CD4-positive, alpha-beta T cell treated with Interleukin-15 for 1 hour (primary cell): ENCODE data around the gene TMEM37.
A peak's percentile ranks its signal among the peaks of the same experiment; 100 is the strongest.

Experiments
- DNase-seq: peaks from one replicate; pipeline ENCODE4 v3.0.0-alpha.2; 2020

TMEM37 gene

DNA sequence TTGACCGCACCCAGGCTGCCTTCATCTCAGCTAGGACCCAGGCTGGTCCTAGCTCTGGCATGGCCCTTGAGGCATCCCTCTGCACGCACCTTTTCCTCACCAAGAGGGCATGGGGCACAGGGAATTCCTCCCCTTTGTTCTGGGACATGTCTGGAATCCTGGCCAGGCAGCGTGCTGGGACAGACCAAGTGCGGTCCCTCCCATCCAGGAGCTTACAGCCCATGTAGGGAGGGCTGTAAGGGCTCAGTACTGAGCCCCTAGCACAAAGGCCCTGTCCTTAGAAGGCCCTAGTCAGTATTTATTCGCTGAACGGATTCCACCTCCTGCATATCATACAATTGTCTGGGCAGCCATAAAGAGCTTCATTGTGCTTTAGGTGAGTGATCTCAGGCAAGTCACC is 3.0 kb downstream of the TMEM37 start:
- no peak for DNase-seq

- no peak for DNase-seq
Observed at GRCh38 chr2:119435081-119435952, 3.7 kb downstream of the TMEM37 start.

- DNase-seq, result no peak
Observed at GRCh38 chr2:119435953-119436297, 4.3 kb downstream of the TMEM37 start.

- DNase-seq, result no peak
Observed at GRCh38 chr2:119436993-119437772, 5.5 kb downstream of the TMEM37 start.

DNA sequence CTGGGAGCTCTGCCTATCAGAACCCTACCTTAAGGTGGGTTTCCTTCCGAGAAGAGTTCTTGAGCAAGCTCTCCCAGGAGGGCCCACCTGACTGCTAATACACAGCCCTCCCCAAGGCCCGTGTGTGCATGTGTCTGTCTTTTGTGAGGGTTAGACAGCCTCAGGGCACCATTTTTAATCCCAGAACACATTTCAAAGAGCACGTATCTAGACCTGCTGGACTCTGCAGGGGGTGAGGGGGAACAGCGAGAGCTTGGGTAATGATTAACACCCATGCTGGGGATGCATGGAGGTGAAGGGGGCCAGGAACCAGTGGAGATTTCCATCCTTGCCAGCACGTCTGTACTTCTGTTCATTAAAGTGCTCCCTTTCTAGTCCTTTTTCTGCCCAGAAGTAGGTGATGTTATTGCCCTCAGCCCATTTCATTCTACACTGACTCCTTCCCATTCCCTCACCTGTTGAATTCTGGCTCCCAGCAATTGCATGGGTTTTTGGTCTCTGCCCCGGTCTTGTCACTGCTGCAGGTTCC is 6.5 kb downstream of the TMEM37 start:
- no peak for DNase-seq

- no peak for DNase-seq
Observed at GRCh38 chr2:119438726-119439284, 7.2 kb downstream of the TMEM37 start.

DNA sequence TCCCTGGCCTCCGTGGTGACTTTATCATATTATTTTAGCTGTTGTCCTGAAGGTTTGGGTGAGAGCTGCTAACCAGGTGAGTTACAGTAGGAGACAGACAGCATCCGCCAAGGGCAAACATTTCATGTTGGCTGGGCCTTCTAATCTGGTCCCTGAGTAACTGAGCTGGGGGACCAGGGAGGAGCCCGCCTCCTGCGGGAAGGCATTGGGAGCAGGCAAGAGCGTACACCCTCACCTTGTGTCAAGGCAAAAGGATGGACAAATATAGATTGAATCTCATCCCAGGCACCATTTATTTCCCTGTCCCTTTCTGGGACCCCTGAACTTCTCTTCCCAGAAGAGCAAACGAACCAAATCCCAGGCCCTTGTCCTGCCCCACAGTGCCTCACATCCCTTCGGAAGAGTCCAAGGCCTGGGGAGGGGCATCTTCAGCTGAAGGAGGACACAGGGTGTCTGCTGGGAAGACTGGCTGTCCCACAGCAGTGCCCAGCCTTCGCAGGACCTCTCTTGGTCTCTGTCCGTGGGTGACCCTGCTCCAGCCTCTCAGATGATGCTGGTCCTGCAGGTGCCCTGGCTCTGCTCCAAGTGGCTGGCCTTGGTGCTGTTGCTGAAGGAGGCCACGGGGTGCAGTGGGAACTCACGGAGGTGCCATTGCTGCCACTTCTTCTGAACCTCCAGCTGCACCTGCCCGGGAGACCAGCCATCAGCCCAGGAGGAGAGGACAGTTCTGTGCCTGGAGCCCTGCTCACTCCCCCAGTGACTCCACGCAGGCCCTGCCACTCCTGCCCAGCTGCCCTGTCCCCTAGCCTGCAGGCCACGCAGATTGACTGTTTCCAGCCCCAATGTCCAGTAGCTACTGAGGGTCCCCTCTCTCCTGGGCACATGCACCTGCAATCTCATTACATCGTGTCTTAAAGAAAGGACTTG is 8.2 kb downstream of the TMEM37 start:
- no peak for DNase-seq

DNA sequence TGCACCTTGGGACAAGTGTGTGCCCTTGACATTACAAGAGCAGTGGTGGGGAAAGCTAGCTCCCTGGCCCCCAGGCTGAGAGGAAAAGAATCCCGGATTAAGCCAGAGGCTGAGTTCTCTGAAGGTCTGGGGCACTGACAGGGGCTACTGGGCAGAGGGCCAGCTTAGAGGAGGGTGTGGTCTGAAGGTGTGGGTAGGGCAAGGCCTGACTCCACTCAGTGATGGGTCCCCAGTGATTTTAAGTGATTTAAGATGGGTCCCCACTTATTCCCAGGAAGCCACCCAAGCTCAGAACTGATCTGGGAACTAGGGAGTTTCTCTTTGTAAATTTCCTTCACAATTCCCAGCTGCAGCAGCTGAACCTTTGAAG is 8.8 kb downstream of the TMEM37 start:
- DNase-seq, result no peak

DNA sequence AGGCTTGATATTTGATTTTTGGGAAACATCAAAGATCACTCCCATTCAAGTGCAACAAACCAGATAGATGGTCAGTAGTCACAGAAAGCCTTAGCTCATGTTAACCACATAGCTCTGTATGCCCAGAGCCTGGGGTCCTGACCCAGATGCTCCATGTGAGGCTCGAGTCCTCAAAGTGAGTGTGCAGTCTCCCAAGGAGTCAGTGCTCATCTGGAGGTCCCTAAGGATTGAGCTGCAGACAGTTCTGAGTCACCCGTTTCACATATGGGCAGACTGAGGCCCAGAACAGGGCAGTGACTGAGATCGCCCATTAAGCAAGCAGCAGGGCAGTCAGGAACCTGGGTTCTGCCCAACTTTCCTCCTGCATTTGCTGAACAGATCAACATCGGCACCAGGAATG is 9.2 kb downstream of the TMEM37 start:
- DNase-seq, result peak; percentile 2

DNA sequence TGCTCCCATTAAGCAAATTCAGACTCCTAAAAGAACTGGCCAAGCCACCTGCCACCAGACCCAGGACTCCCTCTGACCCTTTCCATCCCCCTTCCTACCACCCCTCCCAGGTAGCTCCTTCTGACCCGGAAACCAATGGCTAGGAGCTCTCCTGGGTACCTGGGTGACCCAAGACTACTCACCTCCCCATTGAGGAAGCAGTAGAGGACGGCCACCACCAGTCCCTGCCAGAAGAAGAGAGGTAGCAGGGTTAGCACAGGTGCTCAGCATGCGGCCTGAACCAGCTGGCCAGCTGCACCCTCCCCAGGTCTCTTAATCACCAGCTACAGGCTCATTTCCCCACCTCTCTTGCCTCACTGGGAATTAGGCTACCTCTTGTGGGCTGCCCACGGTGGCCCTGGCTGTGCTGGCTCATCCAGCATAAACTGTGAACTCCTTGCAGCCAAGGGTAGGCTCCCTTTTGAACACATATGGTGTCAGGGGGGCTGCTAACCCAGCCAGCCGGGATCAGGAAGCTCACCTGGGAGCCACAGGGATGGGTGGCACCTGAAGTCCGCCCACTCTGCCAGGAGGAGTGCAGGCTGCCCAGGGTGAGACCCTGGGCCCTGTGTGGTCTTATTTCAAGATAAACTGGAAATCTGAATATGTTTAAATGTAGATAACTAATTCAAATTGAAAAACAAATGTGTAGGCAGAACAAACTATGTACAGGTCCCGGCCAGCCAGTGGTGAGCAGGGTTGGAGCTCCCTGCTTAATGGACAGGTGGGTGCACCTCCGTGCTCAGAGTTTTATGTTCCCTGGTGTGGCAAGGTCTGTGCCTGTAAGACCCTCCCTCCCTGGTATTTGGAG is 9.9 kb downstream of the TMEM37 start:
- peak; percentile 10 for DNase-seq

DNA sequence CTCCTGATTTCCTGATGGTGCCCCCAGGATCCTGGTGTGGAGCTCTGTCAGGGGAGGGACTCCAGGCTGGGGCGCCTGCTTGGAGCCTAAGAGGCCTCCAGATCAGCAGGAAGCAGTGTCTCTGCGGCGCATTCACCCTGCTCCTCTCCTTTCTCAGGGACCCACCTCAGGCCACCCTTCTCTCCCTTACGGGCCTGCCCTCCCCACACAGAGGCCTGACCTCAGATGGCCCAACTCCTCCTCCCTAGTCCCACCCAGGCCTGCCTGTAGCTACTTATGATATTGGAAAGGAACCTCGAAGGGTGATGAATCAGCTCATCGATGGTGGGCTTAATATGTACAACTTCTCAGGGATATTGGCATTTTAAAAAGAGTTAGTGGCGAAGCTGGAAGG is 10.6 kb downstream of the TMEM37 start:
- no peak for DNase-seq

DNA sequence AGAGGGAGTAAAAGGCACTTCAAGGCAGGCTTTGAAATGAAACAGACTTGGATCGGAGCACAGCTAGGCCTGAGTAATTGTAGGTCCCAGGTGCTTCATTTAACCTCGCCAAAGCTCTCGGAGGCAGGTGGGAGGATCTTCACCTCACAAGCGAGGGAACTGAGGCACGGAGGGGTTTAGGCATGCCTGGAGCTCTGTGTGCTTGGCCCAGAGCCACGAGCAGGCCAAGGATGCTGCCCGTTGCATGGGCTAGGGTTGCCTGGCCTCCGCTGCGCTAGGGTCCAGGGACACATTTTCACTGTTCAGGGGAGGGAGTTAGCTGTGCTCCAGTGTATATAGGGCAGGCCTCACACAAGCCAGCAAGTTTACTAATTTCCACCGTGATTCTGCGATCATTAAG is 11.2 kb downstream of the TMEM37 start:
- peak; percentile 7 for DNase-seq

DNA sequence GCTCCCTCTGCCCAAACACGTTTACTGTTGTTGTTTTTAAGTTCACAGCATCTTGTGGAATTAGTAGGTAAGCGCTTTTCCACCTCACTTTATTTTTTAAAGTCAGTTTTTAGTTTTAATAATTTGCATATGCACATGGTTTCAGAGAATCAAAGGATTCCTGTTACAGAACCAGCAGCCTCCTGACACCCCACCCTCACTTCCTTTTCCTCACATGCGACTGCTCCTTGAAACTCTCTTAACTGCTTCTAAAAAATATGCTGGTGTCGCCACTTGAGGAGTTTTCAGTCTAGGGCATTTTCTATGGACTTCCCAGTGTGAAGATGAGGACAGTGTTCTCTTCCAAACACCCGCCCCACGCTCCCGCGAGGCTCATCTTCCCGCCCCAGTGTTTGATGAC is 14.4 kb downstream of the TMEM37 start:
- DNase-seq, result no peak

- DNase-seq, result no peak
Observed at GRCh38 chr2:119448427-119449141, 16.9 kb downstream of the TMEM37 start.

DNA sequence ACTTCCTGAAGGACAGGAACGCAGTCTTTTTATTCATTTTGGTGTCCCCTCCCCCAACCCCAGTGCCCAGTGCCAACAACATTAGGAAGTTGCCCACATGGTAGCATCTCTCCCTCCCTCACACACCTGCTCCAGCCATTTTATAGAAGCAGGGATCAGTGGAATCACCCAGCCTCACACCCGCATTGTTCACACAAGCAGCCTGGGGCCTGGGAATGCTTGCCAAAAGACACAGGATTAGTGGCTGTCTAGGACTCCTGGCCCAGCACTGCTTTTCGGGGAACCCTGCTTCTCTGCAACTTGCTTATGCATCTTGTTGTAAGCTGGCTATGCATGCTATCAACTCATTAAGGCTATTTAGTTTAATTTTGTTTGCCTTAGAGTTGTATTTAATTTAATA is 17.9 kb downstream of the TMEM37 start:
- no peak for DNase-seq

GRCh38 chr2:119451336-119452050 is 19.8 kb downstream of the TMEM37 start:
- no peak for DNase-seq

GRCh38 chr2:119453972-119454593 is 22.4 kb downstream of the TMEM37 start:
- no peak for DNase-seq

DNA sequence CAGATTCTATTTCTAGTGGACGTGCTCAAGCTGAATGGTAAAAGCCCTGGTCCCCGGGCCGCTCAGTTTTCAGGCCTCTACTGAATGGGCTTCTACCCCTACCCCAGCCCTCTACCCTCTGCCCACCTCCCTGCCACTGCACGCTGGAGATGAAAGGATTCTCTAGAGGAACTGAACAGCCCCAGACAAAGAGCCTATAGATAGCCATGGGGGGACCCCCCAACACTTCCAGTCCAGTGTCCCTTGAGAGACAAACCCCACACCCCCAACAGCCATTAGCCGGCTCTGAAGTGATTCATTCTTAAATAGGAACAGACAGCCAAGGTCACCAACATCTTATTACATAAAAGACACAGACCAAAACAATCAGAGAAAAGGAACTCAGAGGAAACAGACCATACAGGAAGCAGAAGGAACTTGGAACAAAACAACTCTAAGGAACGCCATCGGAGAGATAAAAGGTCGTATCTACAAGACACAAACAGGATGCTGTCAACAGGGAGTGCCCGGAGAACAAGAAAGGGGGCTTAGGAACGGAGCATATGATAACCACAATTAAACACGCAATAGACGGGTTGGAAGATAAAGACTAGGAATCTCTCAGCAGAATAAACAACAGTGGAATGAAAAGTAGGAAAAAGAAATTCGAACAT is 23.5 kb downstream of the TMEM37 start:
- no peak for DNase-seq

- DNase-seq, result no peak
Observed at GRCh38 chr2:119460076-119460475, 28.4 kb downstream of the TMEM37 start.
